HG02623 (cell line): ENCODE measurements around the gene TBC1D24.

Experiments used
- ATAC-seq: cut with Tn5 transposase; IDR thresholded peaks from one replicate; pipeline ENCODE4 v1.9.1; 2021; ENCODE audit warnings: moderate library complexity; ENCODE audit not compliant: unreplicated experiment

Gene TBC1D24

DNA sequence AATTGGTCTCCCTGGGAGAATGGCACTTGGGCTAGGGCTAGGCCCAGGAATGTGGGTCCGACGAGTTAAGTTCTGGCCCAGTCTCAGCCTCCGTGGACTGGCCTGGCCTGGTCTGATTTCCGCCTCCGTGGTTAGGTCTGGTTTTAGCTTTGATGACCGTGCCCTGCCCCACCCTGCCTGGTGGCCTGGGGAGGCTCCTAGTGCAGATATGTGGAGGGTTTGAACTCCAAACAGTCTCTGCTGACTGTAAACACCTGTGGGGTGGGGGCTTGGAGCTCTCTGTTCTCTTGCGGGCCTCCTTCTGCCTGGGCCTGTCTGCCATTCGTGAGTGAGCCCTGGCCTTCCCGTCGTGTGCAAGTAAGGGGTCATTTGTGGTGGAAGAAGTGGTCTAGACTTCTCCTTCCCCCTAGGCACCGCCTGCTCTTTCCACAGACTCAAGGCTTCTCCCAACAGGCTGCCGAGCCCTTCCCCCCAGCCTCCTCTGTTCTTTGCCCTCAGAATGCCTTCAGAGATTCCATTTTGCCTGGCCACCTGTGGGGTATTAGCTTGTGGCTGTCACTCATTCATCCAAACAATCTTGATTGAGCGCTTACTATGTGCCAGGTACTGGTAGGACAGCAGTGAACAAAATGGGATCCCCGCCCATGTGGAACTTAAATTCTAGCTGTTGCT lies 40.4 kb downstream of the TBC1D24 start:
- ATAC-seq: no peak

DNA sequence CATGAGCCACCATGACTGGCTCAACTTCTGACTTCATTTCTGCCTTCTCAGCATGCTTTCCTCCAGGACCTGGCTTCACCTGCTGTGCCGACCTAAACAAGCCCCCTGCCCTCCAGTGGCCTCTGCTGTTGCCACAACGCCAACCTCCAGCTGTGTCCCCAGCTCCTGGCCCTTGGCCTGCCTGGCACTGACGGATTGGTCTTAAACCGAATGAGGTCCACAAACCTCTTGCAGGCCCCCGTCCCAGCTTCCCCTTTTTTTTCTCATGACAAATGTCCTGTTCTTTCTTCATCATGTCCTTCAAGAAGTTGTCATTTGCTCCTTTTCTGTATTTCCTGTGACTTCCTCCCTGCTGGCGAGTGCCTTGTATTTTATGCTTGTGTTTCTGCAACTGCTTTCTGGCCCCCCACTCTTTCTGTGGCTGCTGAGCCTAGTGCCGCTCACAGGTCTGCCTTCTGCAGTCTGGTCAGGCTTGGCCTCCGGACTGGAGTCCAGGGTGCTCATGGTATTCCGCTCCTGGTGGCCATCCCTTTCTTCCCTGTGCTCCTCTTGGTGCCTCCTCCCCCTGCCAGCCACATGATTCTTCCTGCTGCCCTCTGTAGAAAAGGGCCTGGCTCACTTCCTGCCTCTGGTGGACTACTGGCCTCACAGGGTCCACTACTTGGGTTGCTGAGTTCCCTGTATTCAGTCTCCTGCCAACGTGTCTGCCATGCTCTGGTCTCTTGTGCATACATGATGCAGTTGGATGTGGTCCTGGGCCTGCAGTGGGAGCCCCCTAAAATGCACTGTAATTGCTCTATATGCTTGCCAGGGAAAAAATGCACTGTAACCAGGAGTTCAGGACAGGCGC lies 41.7 kb downstream of the TBC1D24 start:
- no peak for ATAC-seq

GRCh38 chr16:2517954-2518605 lies 43.2 kb downstream of the TBC1D24 start:
- ATAC-seq: no peak

- no peak for ATAC-seq
These were observed 44.1 kb downstream of the TBC1D24 start for GRCh38 chr16:2518823-2519710.

GRCh38 chr16:2519711-2520080 lies 44.8 kb downstream of the TBC1D24 start:
- ATAC-seq: no peak

DNA sequence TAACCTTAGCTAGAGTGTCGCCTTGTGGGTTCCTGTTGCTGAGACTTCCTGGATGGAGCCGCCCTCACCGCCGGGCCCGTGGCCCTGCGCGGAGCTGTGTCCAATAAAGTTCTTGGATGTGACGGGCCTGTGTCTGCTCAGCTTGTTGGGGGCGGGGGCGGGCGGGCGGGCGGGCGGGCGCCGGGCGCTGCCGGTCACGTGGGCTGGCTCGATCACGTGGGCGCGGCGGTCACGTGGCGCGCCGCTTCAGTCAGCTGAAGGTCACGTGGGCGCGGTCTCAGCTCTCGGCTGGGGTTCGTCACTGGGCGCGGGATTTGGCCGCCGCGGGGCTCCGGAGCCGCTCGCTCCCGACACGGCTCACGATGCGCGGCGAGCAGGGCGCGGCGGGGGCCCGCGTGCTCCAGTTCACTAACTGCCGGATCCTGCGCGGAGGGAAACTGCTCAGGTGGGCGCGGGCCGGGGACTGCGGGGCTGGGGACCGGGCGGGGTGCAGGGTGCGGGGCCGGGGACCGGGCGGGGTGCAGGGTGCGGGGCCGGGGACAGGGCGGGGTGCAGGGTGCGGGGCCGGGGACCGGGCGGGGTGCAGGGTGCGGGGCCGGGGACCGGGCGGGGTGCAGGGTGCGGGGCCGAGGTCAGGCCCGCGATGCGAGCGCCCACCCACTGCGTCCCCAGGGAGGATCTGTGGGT lies 45.3 kb downstream of the TBC1D24 start, which contains the start of gene AMDHD2:
Gene AMDHD2 (plus strand): TSS at position 275 of the 687 bp plus-strand sequence. CDS start 88 bp downstream, at position 363.
- ATAC-seq: peak; percentile 45

DNA sequence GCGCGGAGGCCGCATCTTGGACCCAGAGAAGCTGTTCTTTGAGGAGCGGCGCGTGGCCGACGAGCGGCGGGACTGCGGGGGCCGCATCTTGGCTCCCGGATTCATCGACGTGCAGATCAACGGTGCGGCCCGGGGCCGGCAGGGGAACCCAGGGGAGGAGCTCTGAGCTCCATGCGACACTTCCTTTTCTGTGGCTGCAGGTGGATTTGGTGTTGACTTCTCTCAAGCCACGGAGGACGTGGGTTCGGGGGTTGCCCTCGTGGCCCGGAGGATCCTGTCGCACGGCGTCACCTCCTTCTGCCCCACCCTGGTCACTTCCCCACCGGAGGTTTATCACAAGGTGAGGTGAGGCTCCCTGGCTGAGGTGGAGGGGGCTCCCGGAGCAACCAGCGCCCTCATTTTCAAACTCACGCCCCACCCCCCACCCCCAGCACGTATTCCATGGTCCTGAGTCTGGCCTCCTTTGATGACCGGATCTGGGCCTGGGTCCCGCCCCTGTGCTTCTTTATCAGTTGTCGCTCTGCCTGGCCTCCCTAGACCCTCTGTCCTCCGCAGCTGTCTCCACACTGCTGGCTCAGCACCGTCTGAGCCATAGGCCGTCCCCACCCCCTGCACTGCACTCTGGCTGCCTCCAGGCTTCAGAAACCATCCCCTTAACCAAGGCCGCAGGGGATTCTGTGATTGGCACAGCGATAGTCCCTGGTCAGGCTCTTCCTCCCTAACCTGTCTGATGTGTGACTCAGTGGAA lies 46.0 kb downstream of the TBC1D24 start:
- no peak for ATAC-seq

DNA sequence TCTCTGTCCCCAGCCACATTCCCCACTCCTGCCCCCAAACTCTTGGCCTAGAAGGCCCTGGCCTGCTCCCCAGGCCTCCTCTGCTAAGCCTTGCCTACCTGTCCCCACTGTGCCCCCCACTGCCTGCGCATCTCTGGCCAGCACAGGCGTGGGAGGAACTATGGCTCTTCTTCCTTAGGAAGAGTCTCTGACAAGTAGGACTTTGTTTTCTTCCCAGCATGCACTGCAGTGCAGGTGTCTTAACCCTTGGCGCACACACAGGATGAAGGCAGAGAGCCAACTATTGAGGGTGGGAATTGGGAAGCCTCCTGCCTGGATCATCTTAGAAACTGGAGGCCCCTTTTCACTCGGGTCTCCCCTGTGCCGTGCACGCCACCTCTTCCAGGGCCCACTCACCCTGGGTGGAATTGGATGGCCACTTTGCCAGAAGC lies 48.9 kb downstream of the TBC1D24 start:
- ATAC-seq: no peak

DNA sequence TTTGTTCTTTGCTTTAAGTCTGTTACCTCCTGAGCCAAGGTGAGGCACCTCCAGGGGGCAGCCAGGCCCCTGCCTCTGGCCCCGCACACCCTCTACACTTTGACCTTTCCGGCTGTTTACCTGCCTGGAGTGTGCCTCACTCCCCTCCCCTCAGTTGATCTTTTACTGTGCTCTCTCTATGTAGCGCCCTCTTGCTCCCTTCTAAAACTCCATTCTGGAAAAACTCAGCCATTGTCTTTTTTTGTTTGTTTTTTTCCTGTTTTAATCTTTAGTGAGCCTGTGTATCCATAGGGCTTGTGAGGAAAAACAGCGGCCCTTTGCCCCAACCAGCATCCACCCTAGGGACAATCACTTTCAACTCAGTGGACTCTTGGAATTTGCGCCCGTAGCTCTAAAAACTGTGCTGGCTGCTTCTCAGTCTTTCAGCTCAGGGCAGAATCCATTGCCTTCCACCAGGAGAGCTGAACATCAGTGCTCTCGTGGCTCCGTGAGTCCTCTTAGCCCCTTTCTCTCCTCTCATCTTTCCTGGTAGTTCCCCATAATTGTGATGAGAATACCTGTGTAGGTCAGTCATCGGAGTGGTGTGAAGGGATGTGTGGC lies 49.5 kb downstream of the TBC1D24 start:
- no peak for ATAC-seq

- no peak for ATAC-seq
These were observed 51.2 kb downstream of the TBC1D24 start for GRCh38 chr16:2526135-2526534.

GRCh38 chr16:2527071-2527783 lies 52.3 kb downstream of the TBC1D24 start:
- ATAC-seq: no peak

DNA sequence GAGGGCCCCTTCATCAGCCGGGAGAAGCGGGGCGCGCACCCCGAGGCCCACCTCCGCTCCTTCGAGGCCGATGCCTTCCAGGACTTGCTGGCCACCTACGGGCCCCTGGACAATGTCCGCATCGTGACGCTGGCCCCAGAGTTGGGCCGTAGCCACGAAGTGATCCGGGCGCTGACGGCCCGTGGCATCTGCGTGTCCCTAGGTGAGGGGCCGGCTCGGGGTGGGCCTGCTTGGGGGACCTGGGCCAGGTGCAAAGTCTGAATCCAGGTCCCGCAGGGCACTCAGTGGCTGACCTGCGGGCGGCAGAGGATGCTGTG lies 52.8 kb downstream of the TBC1D24 start:
- ATAC-seq: no peak

DNA sequence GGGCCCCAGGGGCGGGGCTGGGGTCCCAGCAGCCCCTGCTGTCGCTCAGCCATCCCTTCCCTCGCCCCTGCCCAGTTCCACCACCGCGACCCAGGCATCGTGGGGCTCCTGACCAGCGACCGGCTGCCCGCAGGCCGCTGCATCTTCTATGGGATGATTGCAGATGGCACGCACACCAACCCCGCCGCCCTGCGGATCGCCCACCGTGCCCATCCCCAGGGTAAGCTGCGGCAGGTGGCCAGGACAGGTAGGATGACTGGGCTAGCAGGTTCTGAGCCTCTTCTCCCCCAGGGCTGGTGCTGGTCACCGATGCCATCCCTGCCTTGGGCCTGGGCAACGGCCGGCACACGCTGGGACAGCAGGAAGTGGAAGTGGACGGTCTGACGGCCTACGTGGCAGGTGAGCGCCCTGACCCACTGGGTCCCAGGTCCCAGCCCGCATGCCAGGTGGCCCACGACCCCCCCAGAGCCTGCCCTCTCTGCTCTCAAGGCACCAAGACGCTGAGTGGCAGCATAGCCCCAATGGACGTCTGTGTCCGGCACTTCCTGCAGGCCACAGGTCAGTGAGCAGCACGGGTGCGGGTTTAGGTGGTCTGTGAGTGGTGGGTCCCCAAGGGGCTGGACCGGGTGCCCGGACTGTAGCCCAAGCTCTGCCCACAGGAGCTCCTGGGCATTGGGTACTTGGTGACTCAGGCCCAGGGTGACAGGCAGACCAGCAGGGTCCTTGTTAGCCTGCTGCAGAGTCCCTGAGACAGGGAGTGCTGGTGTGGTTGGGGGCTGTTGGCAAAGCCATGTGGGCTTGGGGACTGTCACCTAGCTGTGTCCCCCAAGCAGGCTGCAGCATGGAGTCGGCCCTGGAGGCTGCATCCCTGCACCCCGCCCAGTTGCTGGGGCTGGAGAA lies 53.5 kb downstream of the TBC1D24 start:
- no peak for ATAC-seq

DNA sequence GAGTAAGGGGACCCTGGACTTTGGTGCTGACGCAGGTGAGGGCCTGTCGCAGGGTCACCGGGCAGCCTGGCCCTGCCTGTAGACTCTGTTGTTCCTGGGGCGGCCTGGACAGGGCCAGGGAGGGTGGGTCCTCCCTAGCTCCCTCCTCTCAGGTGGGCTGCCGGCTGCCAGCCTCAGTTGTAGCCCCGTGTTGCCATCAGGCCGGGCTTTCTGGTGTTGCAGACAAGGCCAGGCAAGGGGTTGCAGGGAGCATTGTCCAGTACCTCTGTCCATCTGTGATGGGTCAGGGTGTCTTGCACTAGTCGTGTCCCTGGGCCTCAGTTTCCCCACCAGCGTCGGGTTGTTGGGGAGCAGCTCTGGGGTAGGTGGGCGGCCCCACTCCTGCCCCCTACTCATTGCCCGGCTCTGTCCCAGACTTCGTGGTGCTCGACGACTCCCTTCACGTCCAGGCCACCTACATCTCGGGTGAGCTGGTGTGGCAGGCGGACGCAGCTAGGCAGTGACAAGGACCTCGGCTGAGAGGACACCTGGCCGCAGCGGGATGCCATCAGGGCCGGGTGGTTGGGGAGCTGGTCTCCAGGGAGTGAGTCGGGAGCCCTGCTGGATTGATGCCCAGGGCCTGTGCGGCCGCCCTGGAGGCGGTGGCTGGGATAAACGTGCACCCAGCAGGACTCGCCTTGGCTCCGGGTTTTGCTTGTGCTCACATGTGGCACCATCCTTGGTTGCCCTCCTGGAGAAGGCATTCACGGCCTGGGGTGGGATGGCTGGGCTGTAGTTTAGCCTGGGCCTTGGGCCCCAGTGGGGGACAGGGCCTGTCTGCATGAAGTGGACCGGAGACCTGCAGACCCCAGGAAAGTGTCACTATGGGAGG lies 54.4 kb downstream of the TBC1D24 start:
- ATAC-seq: no peak

DNA sequence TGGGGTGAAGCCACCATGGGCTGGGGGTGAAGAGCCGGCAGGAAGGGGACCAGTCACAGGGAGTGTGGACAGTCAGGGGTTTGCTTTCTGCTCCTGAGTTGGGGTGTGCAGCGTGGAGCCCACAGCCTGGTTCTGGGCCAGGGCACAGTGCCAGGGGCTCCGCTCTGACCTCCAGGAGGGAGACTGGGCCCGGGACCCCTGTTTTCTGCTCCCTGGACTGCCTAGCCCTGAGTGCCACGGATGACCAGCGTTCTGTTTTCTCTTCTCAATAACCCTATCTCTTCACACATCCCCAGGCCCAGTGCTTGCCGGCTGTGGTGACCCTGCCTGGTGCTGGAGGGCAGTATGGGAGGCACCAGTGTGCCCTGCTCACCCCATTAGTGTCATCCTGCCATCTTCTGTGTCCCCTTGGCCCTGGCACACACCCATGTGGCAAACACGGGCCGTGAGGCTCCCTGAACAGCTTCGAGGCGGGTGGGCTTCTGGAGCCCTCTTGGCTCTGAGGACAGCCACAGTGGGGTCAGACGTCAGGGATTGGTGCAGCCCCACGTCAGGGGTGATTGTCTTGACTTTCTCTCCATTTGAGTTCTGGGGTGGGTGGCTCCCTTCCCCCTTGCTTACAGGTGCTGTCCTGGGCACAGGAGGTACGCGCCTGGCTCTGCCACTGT lies 55.2 kb downstream of the TBC1D24 start:
- ATAC-seq: no peak
